Spleen (tissue), 11 donors: ENCODE data around the gene GPR27. TPM values are rescaled to one million over a fixed set of nuclear protein-coding genes. Genes with fewer than 3 reads are reported as not detected.

Experiments
- DNase-seq: peaks from one replicate; pipeline ENCODE4 v3.0.0-alpha.2; 2020
- H3K27ac ChIP-seq, 8 donors: fragments of 200-600 bp; sonication (generic) in 7 of 8; 1 replicate in 4 of 8; 2 replicates in 4 of 8; pipeline versions ENCODE4 v1.5.0 to v1.8.0; 2016 to 2021; ENCODE audit warnings: inconsistent platforms in 4 of 8, mild to moderate bottlenecking in 4 of 8, moderate library complexity in 1 of 8
- H3K27me3 ChIP-seq, 7 donors: fragments of 200-600 bp; sonication (generic) in 6 of 7; replicated peaks in 1 of 7; 1 replicate in 4 of 7; 2 replicates in 3 of 7; pipeline versions ENCODE4 v1.5.0 to v1.8.0; 2016 to 2021; ENCODE audit warnings: inconsistent platforms in 3 of 7, mild to moderate bottlenecking in 1 of 7
- H3K36me3 ChIP-seq, 6 donors: fragments of 200-600 bp; sonication (generic) in 5 of 6; 1 replicate in 4 of 6; 2 replicates in 2 of 6; pipeline versions ENCODE4 v1.5.0 to v1.8.0; 2016 to 2021; ENCODE audit warnings: inconsistent platforms in 2 of 6
- H3K4me1 ChIP-seq, 6 donors: fragments of 200-600 bp; sonication (generic) in 5 of 6; 1 replicate in 3 of 6; 2 replicates in 3 of 6; pipeline versions ENCODE4 v1.5.0 to v1.8.0; 2016 to 2021; ENCODE audit warnings: inconsistent platforms in 3 of 6
- H3K4me3 ChIP-seq, 8 donors: fragments of 200-600 bp; sonication (generic) in 7 of 8; 1 replicate in 4 of 8; 2 replicates in 4 of 8; pipeline versions ENCODE4 v1.5.0 to v1.8.0; 2016 to 2021; ENCODE audit warnings: inconsistent platforms in 4 of 8, mild to moderate bottlenecking in 4 of 8, moderate library complexity in 2 of 8
- H3K9me3 ChIP-seq, 8 donors: fragments of 200-600 bp; sonication (generic) in 7 of 8; 1 replicate in 4 of 8; 2 replicates in 4 of 8; pipeline versions ENCODE4 v1.5.0 to v1.8.0; 2016 to 2021; ENCODE audit warnings: inconsistent platforms in 4 of 8
- CTCF ChIP-seq, 11 experiments: fragments of 200-600 bp in 7 of 11; fragments of 450-650 bp in 4 of 11; sonication (generic) in 4 of 11; IDR thresholded peaks in 8 of 11; conservative IDR thresholded peaks in 3 of 11; 1 replicate in 7 of 11; 2 replicates in 4 of 11; pipeline versions ENCODE4 v1.4.0 to v1.8.0; 2016 to 2021; ENCODE audit warnings: antibody characterized with exemption in 11 of 11, inconsistent platforms in 4 of 11, mild to moderate bottlenecking in 1 of 11
- POLR2A ChIP-seq, 3 donors: fragments of 450-650 bp; IDR thresholded peaks; one replicate each; pipeline ENCODE4 v1.5.1; 2017; ENCODE audit warnings: antibody characterized with exemption in 3 of 3, mild to moderate bottlenecking in 1 of 3
- POLR2AphosphoS5 ChIP-seq, 3 donors: sonication (generic); formaldehyde crosslinking; IDR thresholded peaks; one replicate each; pipeline ENCODE4 v1.5.1; 2017; ENCODE audit warnings: antibody characterized with exemption in 3 of 3
- WGBS, 5 donors: extraction: QIAGEN DNeasy Blood & Tissue Kit in 3 of 5; methylation state at CpG; one replicate each; pipeline versions ENCODE4 v1.1.5 to v1.1.7; 2013 to 2018; 5-methylcytosine and 5-hydroxymethylcytosine counted together
- intact Hi-C: fragments of 100-400 bp; cut with DNase I; formaldehyde crosslinking; loops from one replicate; pipeline ENCODE4 v1.15.0; 2023; ENCODE audit warnings: low total_unique reads
- polyA plus RNA-seq, 3 donors: library from polyadenylated mRNA; stranded (reverse); fragments of 200-250 nt; gene quantifications; one replicate each; pipeline ENCODE4 v1.2.1, GENCODE V29; 2013
- total RNA-seq, 7 donors: library from RNA; depleted of rRNA in 3 of 7; stranded (reverse); fragments of >200 nt in 3 of 7; fragmentation: NEBNext Ultra II Directional in 4 of 7; extraction: Animal tissue kit (Norgen Biotek cat#: 25700) in 4 of 7; gene quantifications; one replicate each; pipeline versions ENCODE4 v1.1.0 to v1.2.1, GENCODE V29; 2016 to 2021
- donor health status: healthy with polysubstance abuse.
- donor health status: DM: no; HTN: no; CAD: no; lungs with moderate emphysema.
- donor health status: DM: no; HTN: no; CAD: no.
- donor health status: Bipolar disorder and iron deficiency.
- donor health status: healthy.
- donor health status: DM: no; HTN: no; CAD: no.
- donor health status: DM: yes; HTN: yes; CAD: no.

GPR27 gene
- total and polyA plus RNA-seq, 10 donors: 0.37 to 15.3 (median 6.6) TPM

DNA sequence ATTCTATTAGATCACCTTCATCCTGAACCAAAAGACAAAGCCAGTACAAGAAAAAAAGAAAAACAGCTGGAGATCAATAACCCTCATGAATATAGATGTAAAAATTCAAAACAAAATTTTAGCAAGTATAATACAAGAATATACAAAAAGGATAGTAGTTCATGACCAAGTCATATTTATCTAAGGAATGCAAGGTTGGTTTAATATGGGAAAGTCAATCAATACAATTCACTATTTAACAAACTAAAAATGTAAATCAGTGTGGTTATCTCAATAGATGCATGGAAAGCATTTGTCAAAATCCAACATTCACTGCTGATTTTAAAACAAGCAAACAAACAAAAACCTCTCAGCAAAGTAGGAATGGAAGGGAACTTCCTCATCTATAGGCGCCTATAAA, 11.0 kb upstream of the GPR27 start:
- Histone ChIP-seq H3K36me3 (no peaks in the 10 kb centered on the region), H3K27me3 (peaks cover 0 to 4% (median 0%) of the 10 kb centered on the region in 7 donors), H3K9me3 (peaks cover 3 to 48% (median 42%) of the 10 kb centered on the region in 8 donors), H3K27ac (no peak overlapping the region), H3K4me1 (no peaks in the 10 kb centered on the region), H3K4me3 (no peak overlapping the region)
- 95 to 100% (median 96%) methylated on average over 1 of the region's 1 CpG for WGBS, 5 donors
- TF ChIP-seq CTCF (IDR thresholded peaks at IDR 0.05 in 8 of 11, conservative IDR thresholded peaks at IDR 0.05 in 3 of 11) (no peak), POLR2AphosphoS5 (IDR thresholded peaks at IDR 0.05) (no peak), POLR2A (IDR thresholded peaks at IDR 0.05) (no peak)
- intact Hi-C loops: loop anchor here (10.0 kb wide), 1 partner anchor 112 kb away; no protein-coding TSS in a partner anchor
- no peak for DNase-seq

DNA sequence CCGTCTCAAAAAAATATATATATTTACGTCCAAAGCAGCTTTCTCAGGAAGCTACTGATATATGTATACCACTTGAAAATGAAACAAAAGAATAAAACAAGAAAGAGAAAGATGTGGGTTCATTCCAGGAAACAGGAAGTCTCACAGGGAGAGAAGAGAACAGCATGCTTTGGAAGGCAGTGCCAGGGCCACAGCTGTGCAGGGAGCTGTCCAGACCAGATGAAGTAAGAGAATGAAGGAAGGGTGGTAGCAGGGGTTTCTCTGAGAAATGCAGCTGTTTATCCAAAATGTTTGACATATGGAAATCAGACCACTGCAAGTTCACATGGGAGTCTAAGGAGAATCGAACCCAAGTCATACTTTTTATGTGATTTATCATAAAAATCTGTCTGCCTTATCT, 8.9 kb upstream of the GPR27 start:
- intact Hi-C loops: loop anchor here (10.0 kb wide), 1 partner anchor 110 kb away; no protein-coding TSS in a partner anchor
- WGBS, 5 donors: 70 to 79% (median 79%) methylated on average over 3 of the region's 3 CpGs
- no peak for TF ChIP-seq POLR2AphosphoS5 (IDR thresholded peaks at IDR 0.05)
- no peak for TF ChIP-seq CTCF (IDR thresholded peaks at IDR 0.05 in 8 of 11, conservative IDR thresholded peaks at IDR 0.05 in 3 of 11)
- TF ChIP-seq POLR2A (IDR thresholded peaks at IDR 0.05): no peak

GRCh38 chr3:71751602-71752001, 2.1 kb upstream of the GPR27 start:
- H3K9me3 ChIP-seq: no peaks in the 10 kb centered on the region
- H3K27ac ChIP-seq: no peak overlapping the region
- DNase-seq: no peak
- H3K4me1 ChIP-seq: peaks cover 0 to 30% (median 7%) of the 10 kb centered on the region in 6 donors
- no peak overlapping the region for H3K4me3 ChIP-seq
- intact Hi-C loops: no loop called here
- 83 to 90% (median 85%) methylated on average over 4 of the region's 4 CpGs for WGBS, 5 donors
- no peak for TF ChIP-seq POLR2A (IDR thresholded peaks at IDR 0.05)
- TF ChIP-seq POLR2AphosphoS5 (IDR thresholded peaks at IDR 0.05): no peak
- no peak for TF ChIP-seq CTCF (IDR thresholded peaks at IDR 0.05 in 8 of 11, conservative IDR thresholded peaks at IDR 0.05 in 3 of 11)
- no peaks in the 10 kb centered on the region for H3K36me3 ChIP-seq
- peaks cover 0 to 57% (median 26%) of the 10 kb centered on the region in 7 donors for H3K27me3 ChIP-seq

More for the DNA sequence above, 8.9 kb upstream of the GPR27 start:
- Histone ChIP-seq H3K27ac (no peak overlapping the region), H3K4me3 (no peak overlapping the region), H3K4me1 (no peaks in the 10 kb centered on the region), H3K9me3 (peaks cover 3 to 46% (median 39%) of the 10 kb centered on the region in 8 donors), H3K36me3 (no peaks in the 10 kb centered on the region), H3K27me3 (peaks cover 0 to 4% (median 0%) of the 10 kb centered on the region in 7 donors)
- no peak for DNase-seq

DNA sequence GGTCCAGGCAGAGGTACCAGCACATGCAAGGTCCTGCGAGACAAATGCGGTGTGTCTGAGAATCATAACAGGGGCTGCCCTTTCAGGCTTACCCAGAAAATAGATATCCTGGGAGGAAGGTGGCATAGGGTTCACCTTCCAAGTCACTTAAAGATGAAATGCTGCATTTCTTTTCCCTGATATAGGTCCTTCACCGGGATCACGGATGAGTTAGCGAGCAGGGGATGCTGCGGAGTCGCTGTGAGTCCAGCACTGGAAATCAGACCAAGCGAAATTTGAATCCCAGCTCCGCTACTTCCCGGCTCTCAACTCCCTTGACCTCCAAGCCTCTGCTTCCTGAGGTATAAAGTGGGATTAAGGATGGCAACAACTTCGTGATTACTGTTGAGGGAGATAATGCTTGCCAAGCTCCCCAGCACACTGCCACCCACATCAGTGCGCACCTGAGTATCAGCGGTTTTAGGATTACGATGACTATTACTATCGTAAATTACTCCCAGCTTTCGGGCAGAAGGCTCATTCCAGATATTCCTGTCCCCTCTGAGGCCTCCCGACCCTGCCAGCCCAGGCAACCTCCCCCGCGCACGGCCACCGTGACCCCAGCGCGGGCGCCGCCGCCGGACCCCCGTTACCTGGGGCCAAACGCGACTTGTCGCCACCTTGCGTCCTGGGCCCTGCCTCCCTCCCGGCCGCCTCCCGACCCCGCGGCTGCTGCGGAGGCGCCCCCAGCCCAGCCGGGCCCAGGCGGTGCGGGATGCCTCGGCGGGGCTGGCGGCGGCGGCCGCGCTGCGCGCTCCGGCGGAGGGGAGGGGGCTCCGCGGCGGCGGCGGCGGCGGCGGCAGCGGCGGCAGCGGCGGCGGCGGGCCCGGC, 589 bp upstream of the GPR27 start:
- TF ChIP-seq POLR2A (IDR thresholded peaks at IDR 0.05) (no peak), POLR2AphosphoS5 (IDR thresholded peaks at IDR 0.05) (no peak), CTCF (IDR thresholded peaks at IDR 0.05 in 8 of 11, conservative IDR thresholded peaks at IDR 0.05 in 3 of 11) (no peak)
- peaks cover 0 to 30% (median 7%) of the 10 kb centered on the region in 6 donors for H3K4me1 ChIP-seq
- no peak for DNase-seq
- H3K36me3 ChIP-seq: no peaks in the 10 kb centered on the region
- intact Hi-C loops: no loop called here
- peak overlapping the region in 4 of 8 donors; percentile 51 to 88 (median 80) for H3K27ac ChIP-seq
- WGBS, 5 donors: 9 to 23% (median 15%) methylated on average over 33 to 68 of the region's 68 CpGs
- H3K9me3 ChIP-seq: no peaks in the 10 kb centered on the region
- H3K4me3 ChIP-seq: peak overlapping the region in 7 of 8 donors; percentile 41 to 79 (median 54)
- H3K27me3 ChIP-seq: peaks cover 0 to 66% (median 26%) of the 10 kb centered on the region in 7 donors
